Measurements from ENCODE around the gene ADAMTS13.

GRCh38 chr9:133401588-133401987 is 20.6 kb upstream of the ADAMTS13 start:
- TF ChIP-seq EZH2 (IDR thresholded peaks at IDR 0.05; ENCODE audit: borderline replicate concordance, low read length) (no peak), CTCF (IDR thresholded peaks at IDR 0.05; ENCODE audit: low read length) (no peak)
